ENCODE data around the gene RPRD2.

DNA sequence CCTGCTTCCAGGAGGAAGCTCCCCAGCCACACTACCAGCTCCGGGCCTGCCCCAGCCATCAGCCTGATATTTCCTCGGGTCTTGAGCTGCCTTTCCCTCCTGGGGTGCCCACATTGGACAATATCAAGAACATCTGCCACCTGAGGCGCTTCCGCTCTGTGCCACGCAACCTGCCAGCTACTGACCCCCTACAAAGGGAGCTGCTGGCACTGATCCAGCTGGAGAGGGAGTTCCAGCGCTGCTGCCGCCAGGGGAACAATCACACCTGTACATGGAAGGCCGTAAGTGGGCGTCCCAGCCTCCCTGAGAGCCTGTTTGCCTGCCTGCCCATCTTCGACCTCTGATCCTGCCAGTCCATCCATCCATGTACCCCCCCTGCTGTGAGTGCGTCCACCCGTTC, 147.6 kb downstream of the RPRD2 start:
- TF ChIP-seq CTCF (IDR thresholded peaks at IDR 0.05) (no peak), POLR2A (IDR thresholded peaks at IDR 0.05) (no peak)

All from lower leg skin (tissue), 3 donors.